ENCODE results near the gene ST6GALNAC5.

The ST6GALNAC5 gene

DNA sequence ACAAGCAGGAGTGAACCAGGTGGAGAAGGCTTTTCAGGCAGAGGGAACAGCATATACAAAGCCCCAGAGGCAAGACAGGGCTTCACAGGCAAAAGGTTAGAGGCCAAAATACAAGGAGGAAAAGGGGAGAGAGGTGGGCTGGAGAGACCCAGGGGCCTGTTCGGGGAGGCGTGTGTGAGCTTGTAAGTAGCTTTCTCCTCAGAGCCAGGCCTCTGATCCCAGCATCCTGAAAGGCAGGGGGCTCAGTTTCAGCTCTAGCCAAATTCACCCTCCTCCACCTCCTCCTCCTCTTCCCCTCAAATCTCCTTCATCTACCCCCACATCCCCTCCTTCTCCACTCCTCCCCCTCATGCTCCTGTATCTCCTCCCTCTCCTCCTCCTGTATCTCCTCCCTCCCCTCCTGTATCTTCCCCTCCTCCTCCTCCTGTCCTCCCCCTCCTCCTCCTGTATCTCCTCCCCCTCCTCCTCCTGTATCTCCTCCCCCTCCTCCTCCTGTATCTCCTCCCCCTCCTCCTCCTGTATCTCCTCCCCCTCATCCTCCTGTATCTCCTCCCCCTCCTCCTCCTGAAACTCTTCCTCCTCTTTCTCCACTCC lies 148.6 kb downstream of the ST6GALNAC5 start:
- DNase-seq, result no peak

DNA sequence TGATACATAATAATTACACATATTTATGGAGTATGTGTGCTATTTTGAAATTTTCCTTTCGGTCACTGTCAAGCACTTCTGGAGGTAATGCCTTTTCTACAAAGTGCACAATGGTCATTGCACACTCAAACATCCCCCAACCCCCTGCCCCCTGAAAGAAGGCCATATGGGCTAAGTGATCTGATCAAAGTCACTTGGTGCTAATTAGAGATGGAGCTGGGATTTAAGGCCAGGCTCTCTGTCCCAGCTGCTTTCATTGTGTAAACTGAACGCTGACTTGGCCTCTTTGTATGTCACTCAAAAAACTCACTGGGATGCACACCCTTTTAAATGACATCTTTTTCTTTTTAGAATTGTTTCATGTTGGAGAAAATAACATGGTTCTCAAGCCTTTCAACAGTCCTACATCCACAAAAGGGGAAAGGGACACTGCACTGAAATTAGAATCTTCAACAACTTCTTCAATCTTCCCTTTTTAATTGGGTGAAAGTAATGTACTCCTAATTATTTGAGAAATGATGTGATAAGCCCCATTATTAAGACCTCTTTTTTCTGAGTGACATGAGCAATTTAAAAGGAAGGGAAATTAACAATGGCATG lies 149.2 kb downstream of the ST6GALNAC5 start:
- DNase-seq, result no peak

DNA sequence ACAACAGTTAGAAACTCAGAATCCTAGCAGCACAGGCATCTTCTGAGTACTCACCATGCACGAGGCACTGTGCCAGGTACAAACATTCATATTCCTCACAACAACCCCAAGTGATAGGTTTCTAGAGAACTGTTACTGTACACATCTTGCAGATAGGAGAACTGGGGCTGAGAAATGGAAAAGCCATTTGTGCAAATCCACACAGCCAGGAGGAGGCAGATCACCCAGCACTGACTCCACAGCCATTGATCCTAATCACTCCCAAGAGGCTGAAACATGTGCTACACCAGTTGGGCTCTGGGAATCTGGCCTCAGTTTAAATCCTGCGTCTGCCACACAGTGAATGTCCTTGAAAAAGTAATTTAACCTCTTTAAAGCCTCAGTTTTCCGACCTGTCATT lies 151.0 kb downstream of the ST6GALNAC5 start:
- DNase-seq, result no peak

DNA sequence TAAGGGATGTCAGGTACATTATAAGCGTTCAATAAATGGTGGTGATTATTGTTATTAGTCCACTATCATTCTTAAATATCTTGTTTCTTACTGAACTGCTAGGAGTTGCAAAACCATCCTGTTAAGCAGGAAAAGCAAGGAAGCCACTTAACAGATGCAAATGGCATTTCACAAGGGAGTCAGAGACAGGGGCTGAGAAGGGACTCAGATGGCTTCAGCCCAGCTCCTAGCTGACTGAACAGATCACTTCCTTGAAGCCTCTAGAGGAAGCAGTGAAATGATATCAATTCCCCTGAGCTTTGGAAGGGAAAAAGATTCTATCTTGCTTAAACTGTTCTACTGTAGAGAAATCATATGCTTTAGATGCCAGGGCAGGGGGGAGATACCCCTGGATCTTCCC lies 151.5 kb downstream of the ST6GALNAC5 start:
- no peak for DNase-seq

DNA sequence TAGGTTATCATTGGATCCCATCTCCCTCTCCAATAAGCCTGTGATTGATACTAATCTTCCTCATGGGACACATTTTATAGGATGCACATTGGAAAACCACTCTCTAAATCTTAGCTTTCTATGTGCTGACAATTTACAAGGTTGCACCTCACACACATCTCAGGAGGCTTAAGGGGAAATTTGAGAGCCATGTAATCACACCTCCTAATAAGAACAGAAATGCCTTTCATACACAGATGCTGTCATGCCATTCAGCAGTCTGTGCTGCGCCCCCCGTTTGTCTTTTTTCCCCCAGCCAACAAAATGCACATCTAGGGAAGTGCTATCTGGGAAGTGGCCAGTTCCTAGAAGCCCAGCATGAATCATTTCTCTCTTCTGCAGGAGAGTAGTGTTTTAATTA lies 154.5 kb downstream of the ST6GALNAC5 start:
- no peak for DNase-seq

DNA sequence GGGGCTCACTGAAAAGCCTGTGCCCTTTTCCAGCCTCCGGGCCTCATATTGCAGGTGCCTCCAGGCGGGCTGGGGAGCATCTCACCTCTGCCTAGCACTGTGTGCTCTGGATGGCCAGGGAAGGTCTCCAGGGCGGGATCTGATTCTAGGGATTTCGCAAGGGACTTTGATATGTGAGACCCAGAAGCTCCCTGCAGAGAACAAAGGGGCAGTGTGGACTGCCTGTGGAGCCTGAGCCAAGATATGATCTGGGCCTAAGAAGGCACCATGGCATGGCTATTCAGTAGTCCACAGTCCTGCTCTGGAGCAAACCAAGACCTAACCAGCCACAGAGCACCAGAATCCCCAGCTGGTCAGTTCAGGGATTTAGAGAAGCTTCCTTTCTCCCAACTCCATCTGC lies 157.2 kb downstream of the ST6GALNAC5 start:
- DNase-seq, result no peak

DNA sequence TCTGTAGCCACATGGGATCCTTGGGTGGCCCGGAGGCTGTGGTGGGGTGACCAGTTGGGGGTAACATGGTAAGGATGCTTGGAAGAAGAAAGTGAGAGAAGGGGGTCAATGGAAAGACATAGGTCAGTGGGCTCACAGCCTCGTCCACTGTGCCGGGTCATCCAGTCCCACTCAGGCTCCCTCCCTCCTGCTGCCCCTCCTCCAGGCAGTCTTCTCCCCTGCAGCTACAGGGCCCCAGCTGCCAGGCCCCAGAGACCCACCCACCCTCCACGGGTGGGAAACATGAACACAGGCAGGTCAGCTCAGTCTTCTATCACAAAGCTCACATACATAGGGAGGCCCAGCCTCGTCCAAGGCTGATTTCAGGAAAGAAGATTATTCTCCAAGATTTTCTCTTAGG lies 158.3 kb downstream of the ST6GALNAC5 start:
- no peak for DNase-seq

DNA sequence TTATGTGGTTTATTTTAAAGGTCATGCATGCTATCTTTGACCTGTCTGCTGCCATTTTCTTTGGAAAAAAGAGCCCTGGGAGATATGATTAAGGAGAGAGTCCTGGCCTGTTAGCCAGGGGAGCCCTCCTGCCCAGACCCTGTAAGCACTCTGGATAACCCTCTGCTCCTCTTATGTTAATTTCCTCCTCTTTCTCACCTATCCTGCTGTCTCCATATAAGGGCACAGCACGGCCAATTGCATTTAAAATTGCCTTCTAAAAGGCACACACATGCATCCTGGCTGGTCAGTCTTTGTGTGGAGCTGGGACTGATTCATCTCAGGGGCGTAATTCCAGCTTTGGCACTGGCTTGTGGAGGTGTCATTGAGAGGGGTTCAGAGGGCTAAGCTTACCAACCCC lies 158.9 kb downstream of the ST6GALNAC5 start:
- DNase-seq, result no peak

DNA sequence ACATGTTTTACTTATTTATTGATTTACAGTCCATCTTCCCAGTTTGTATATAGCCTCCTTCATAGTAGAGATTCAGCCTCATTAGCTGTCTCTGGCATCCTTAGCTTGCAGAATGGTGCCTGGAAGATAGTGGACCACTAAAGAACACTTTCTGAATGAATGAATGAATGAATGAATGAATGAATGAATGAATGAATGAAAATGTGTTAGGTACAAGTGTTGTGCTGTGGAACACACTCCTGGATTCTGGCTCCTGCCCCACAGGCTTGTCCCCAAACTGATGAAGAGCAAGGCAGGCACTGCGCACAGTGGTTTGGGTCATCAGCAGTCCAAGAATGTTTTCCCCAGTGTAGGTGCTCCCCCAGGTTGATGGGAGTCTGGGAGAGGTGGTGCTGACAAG lies 159.4 kb downstream of the ST6GALNAC5 start:
- no peak for DNase-seq

DNA sequence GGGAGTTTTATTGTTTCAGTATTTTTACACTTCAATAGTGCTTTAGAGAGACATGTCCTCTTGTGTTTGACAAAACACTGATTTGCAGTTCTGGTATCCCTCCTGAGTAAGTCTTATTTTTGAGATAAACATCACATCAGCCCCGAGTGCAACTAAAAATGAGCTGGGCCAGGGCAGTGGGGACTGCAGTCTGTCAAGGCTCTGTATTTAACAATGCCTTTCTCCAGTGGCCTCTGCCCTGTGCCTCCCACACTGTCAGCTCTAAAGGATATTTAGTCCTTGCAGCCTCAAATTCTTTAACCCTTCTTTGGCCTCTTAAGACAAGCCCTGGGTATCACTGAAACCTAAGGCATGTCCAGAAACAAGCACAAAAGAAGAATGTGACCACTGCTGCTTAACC lies 160.6 kb downstream of the ST6GALNAC5 start:
- no peak for DNase-seq

DNA sequence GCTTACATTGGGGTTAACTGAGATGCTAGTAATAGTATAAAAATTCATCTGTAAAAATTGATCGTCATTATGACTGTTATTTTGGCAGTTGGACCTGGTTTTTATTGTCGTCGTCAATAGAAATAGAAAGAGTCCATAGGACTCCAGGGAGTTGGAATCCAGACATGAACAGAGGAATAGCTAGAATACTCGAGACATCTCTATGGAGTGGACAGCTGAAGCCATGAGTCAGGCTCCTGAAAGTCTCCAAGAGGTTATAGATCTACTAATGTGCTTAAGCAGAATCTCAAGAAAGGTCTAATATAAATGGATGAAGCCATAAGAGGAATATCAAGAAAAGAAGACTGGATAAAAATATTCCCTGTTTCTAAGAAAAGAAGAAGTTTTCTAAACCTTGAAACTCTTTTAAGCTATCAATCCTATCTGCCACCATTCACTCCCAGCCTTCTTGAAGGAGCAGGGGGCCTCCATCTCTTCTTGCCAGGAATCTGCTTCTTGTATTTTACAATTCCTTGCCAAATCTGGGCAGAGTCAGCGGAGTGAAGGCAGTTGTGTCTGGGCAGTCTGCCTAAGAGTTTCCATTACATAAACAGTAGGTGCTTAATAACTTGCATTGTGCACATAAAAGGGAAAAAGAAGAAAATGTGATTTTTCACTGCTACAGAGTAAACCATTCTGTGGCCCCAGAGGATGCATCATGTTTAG lies 163.3 kb downstream of the ST6GALNAC5 start:
- no peak for DNase-seq

DNA sequence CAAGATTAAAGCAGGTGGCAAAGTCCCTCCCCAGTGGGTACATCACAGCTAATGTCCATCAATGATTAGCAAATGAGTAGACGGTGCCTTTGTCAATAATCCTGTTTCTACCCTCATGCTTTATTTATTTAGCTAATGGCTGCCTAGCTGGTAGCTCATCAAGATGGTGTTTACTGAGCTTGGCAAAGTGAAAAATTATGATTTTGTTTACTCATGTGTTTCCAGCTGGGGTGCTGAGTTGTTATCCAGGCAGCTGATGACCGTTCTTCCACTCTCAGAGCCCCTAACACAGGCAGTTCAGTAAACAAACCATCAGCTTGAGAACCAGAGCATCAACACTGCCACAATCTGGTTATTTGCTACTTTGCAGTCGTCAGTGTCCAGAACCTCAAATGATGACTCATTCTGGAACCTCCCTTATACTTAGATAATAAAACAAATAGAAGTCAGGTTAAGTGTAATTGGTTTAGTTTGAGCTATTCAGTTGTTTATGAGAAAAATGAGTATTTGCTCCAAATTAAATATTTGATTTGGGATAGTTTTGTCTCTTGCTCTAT lies 163.9 kb downstream of the ST6GALNAC5 start:
- no peak for DNase-seq

DNA sequence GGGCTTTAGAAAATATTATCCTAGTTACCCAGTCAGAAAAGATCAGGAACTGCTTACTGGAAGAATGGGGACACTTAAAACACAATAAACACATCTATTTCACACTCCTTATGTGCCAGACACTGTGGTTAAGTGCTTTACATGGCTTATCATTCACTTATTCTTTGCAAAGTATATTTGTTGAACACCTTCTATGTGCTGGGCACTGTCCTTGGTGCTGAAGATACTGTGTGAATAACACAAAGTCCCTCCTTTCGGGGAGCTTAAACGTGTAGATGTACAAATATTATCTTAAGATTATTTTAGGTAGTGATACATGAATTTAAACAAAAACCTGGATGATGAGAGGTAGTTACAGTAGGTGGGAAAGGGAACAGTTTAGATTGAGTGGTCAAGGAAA lies 169.3 kb downstream of the ST6GALNAC5 start:
- DNase-seq, result no peak

DNA sequence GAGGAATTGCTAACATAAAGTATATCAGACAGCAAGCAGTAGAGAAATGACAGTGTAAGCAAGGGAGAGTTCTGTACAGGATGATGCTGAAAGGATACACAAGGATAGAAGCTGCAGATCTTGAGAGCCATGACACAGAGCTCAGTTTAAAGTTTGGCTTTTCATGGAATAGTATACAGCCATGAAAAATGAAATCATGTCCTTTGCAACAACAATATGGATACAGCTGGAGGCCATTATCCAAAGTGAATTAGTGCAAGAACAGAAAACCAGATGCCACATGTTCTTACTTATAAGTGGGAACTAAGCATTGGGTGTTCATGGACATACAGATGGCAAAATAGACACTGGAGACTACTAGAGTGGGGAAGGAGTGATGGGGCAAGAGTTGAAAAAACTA lies 169.8 kb downstream of the ST6GALNAC5 start:
- DNase-seq, result no peak

DNA sequence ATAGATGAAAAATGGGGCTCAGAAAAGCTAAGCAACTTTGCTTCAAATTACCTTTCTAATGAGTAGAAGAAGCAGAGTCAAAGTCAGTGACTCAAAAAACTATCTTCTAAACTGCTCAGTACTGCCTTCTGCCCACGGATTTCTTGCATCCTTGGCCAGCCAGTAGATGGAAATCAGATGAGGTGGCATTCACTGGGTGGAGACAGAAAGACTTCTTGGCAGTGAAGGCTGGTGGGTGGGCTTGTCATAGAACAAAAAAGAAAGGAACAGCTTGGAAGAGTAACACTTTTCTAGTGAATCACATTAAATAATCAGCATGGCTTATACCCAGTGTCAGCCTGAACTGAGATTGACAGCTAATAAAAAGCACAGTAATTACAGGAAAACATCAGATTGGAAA lies 170.7 kb downstream of the ST6GALNAC5 start:
- no peak for DNase-seq

DNA sequence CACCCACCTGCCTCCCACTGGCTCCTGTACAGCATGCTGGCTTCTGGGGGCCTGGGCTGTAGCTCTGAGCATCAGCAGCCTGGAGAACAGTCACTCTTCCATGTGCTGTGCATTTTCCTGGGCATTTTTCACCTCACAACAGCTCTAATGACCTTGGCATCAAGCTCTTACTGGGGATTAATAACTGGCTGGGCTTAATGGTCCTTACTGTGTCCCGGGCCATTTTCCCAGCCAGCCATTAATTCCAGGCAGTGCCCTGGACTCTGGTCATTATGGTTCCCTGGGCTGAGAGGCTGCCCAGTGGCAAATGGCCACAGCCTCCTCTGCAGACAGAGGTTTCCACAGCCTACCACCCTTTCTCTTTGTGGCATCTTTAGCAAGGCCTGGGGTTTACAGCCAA lies 171.8 kb downstream of the ST6GALNAC5 start:
- no peak for DNase-seq

DNA sequence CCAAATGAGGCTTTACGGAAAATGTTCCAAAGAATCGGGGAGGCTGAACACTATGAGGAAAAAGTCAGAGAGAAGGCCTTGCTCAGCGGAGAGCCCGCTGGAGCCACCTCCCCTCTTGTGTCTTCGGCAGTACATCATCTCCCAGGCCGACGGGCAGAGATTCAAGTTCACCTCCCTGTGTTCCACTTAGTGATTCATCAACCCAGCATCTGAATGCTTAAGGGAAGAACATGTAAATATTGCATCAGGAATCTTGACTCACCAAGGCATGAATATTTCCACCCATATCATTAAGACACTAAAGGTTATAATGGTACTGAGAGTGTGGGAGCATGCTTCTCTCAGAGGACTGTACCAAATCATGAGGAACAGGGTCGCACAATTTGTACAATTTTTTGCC lies 172.5 kb downstream of the ST6GALNAC5 start:
- DNase-seq, result no peak

DNA sequence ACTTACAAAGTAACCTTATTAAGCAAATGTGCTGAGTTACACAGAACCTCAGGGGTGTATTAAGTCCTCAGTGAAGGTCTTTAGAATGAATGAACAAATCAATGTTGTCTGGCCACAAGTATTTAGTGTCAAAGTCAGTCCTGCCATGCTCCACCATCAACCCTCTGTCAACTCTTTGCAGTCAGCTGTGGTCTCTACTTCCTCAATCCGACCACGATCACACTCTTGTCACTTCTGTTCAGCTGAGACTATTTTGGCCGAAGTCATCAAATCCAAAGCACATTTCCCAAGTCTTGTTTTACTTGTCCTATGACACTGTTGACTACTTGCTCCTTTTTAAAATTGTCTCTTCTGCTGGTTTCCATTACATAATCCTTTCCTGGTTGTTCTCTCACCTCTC lies 173.5 kb downstream of the ST6GALNAC5 start:
- DNase-seq, result no peak

DNA sequence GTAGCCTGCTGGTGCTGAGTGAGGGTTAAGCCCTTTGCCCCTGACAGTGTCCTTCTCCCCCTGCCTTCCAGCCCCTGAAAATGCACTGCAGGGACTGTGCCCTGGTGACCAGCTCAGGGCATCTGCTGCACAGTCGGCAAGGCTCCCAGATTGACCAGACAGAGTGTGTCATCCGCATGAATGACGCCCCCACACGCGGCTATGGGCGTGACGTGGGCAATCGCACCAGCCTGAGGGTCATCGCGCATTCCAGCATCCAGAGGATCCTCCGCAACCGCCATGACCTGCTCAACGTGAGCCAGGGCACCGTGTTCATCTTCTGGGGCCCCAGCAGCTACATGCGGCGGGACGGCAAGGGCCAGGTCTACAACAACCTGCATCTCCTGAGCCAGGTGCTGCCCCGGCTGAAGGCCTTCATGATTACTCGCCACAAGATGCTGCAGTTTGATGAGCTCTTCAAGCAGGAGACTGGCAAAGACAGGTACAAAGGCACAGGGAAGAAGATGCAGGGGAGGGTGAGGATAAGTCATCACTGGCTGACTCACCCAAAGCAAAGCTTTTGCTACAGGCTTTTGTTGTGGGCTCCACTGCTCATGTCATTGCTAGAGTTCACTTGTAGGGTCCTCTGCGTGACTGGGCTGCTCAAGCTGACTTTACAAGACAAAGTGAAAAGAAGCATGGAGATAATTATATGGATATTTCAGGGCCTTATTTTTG lies 177.0 kb downstream of the ST6GALNAC5 start:
- no peak for DNase-seq

DNA sequence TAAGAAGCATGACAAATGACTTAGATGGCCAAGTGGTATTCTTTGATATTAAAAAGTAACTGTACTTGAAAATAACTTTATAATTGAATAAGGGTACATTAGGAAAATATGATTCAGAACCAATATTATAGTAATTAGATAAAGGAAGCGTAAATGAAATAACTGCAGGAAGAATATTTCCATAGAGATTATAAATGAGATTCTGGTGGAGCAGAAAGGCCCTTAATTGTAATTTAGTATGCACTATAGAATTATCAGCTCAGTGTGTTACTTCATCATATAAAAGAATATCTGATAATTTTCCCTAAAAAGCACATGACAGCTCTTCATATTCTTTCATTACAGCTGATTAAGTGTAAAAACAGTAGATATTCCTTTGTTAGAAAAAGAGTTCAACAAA lies 180.3 kb downstream of the ST6GALNAC5 start:
- DNase-seq, result no peak

DNA sequence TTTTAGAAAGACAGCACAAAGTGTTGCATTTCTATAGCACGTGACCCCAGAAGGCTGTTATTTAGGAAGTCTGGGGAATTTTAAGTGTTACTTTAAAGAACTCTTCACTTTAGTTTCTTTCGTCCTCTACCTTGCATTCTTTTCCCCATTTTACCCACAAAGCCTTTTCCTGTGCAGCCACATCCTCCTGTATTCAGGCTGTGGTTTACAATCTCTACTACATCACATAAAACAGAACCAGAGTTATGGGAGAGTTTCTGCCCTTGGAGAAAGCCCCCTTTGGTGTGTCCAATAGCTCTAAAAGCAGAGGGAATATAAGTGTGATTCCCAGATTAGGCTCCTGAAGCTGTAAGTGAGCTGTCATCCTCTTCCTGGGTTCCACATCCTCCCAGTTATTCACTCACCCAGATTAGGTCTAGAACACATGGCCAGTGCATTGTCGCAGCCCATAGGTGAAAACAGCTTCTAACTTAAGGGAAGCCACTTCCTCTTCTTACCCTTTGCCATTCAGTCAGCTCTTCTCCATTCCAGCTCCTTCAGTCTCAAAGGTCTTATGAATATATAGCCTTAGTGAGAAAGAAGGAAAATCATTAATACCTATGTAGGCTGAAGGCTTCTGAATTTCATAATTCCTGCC lies 180.8 kb downstream of the ST6GALNAC5 start:
- no peak for DNase-seq

DNA sequence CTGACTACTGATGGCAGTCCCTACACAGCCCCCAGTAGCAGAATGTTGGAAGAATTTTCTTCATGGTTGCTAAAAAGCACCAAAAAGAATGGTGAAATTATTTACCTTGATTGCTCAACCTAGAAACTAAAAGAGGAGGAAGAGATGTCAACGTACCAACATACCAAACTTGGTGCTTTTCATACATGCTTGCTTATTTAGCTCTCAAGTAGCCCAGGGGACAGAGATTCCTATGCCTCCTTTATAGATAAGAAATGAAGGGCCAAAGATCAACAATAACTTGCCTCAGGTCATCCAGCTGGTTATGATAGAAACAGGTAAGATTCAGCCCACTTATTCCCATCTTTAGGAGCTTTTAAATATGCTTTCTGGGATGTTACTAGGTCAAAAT lies 181.3 kb downstream of the ST6GALNAC5 start:
- DNase-seq, result no peak

DNA sequence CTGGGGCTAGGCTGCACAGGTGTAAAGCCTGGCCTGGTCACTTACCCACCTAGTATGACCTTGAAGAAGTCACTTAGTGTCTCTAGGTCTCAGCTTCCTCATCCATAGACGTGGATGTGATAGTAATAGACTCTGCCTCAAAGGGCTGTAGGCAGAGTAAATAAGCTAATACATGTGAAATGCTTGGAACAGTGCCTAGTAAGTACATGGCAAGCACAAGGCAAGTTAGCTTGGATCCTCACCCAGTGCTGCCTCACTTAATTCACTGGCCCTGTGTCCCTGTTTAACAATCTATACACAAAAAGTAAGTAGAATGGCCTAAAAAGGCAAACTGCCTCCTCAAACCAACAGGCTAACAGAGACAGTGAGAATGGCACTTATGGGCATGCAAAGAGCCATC lies 184.1 kb downstream of the ST6GALNAC5 start:
- no peak for DNase-seq
